ENCODE data around the gene TMEM151A.

- TF ChIP-seq, protein P1, sequence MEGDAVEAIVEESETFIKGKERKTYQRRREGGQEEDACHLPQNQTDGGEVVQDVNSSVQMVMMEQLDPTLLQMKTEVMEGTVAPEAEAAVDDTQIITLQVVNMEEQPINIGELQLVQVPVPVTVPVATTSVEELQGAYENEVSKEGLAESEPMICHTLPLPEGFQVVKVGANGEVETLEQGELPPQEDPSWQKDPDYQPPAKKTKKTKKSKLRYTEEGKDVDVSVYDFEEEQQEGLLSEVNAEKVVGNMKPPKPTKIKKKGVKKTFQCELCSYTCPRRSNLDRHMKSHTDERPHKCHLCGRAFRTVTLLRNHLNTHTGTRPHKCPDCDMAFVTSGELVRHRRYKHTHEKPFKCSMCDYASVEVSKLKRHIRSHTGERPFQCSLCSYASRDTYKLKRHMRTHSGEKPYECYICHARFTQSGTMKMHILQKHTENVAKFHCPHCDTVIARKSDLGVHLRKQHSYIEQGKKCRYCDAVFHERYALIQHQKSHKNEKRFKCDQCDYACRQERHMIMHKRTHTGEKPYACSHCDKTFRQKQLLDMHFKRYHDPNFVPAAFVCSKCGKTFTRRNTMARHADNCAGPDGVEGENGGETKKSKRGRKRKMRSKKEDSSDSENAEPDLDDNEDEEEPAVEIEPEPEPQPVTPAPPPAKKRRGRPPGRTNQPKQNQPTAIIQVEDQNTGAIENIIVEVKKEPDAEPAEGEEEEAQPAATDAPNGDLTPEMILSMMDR (IDR thresholded peaks at IDR 0.05) = peak; percentile 92 to 98 (median 97)
- no peak for TF ChIP-seq POLR2A (IDR thresholded peaks at IDR 0.05)
Observed at GRCh38 chr11:66328302-66329144, 36.8 kb downstream of the TMEM151A start.
